ENCODE data around the gene CHMP6.

CHMP6 gene

DNA sequence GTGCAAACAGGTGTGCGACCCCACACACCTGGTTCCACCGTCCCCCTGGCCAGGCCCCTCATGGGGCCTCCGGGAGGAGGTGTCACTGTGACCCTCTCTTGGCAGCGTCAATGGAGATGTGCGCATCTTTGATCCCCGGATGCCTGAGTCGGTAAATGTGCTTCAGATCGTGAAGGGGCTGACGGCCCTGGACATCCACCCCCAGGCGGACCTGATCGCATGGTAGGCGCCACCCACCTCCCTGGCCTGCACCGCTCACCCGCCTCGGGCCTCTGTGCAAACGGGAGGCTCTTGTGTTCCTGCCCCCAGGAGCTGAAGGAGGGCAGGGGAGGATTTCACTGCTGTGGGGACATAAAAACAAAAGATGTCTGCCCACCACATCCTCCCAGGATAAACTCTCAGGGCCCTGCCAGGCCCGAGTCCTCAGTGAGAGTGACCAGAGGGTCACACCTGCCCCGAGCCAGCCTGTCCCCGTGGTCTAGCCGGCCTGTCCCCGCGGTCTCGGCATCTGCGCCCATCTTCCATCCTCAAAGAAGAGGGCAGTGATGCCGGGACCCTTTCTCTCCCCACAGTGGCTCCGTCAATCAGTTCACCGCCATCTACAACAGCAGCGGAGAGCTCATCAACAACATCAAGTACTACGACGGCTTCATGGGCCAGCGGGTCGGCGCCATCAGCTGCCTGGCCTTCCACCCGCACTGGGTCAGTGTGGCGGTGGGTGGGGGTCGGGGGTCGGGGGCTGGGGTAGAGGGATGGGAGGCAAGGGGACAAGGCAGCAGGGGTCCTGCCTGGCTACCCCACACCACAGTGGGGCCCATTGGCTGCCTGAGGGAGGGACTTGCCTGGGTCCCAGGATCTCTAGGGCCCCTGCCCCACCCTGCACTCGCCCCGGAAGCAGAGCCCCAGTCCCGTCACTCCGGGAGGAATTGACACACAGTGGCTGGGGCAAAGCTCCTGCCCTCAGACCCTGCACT, 29.0 kb upstream of the CHMP6 start:
- no peak for TF ChIP-seq ZNF274 (IDR thresholded peaks at IDR 0.05; ENCODE audit: low read depth, low read length)
- H3K4me3 ChIP-seq (ENCODE audit: low read length): no peak overlapping the region

DNA sequence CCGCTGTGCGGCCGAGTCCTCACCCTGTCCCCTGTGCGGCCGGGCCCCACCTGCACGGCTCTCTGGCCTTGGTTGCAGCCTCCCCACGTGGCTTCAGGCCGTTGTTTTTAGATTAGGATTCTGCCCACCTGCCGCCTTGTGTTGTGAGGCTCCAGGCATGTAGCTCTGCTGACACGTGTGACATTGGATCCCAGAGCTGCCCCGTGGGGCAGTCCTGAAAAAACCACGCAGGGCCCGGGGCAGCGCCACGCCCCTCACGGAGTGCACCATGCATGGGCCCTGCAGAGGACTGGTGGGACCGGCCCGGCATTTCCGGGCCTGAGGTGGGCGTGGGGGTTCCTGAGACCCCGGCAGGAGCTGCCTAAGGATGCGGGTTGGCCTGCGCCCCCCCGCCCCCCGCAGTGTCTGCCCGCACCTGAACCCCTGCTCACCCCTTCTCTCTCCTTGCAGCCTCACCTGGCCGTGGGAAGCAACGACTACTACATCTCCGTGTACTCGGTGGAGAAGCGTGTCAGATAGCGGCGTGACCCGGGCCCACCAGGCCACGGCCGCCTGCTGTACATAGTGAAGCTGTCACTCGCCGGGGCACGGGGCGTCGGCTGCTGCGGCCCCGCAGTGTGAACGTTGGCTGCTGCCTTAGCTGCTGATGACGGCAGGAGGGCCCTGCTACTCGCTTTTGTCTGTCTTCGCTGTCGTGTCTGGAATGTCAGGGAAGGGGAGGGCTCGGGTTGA, 27.7 kb upstream of the CHMP6 start:
- no peak for TF ChIP-seq ZNF274 (IDR thresholded peaks at IDR 0.05; ENCODE audit: low read depth, low read length)
- no peak overlapping the region for H3K4me3 ChIP-seq (ENCODE audit: low read length)

DNA sequence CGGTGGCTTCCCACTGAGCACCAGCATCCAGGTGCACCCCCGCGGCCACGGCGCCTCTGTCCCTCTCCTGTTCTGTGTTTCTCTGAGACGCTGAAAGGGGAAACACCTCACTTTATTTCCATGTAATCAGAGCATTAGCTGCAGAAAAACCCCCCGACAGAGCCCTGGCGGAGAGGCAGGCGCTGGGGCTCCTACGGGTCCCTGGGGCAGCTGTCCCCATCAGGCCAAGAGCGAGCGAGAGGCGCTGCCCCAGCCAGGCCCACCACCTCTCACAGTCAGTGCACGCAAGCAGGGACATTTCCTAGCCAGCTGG, 27.1 kb upstream of the CHMP6 start:
- H3K4me3 ChIP-seq (ENCODE audit: low read length): no peak overlapping the region
- no peak for TF ChIP-seq ZNF274 (IDR thresholded peaks at IDR 0.05; ENCODE audit: low read depth, low read length)

GRCh38 chr17:80964859-80965580, 26.6 kb upstream of the CHMP6 start:
- no peak for TF ChIP-seq ZNF274 (IDR thresholded peaks at IDR 0.05; ENCODE audit: low read depth, low read length)
- no peak overlapping the region for H3K4me3 ChIP-seq (ENCODE audit: low read length)

DNA sequence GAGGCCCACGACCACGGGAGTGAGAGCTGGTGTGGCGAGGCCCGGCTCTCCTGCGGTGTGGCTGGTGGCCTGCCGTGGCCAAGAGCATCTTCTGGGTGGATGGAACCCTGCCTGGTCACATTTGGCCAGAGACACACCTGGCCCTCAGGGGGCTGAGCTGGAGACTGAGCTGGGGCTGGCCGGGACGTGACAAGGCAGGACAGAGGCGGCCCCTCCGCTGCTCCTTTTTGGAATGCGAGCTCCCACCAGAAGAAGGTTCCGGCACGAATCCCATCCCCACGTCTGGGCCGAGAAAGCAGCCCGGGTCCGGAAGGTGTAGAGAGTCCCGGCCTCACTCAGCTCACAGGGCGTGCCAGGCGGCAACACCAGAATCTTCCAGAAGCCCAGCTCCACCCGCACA, 26.0 kb upstream of the CHMP6 start:
- no peak overlapping the region for H3K4me3 ChIP-seq (ENCODE audit: low read length)
- no peak for TF ChIP-seq ZNF274 (IDR thresholded peaks at IDR 0.05; ENCODE audit: low read depth, low read length)

DNA sequence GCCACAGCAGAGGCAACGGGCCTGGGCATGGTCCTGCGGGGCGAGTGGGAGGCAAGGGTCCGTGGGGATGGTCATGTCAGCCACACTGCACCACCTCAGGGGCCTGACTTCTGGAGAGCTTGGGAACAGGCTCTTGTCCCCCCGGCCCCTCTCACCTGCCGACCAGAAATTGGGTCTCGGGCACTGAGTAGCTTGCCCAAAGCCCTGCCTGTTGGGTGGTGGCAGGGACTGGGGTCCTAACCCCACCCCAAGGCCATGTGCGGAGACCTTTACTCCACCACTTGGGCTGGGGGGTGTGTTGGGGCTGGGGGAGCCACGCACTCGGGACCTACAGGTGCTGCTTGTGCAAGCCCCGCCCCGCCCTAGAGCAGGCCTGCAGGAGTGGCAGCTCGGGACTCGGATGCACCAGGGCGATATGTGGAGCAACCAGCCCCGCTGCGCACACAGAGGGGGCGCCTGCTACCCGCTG, 24.2 kb upstream of the CHMP6 start:
- TF ChIP-seq ZNF274 (IDR thresholded peaks at IDR 0.05; ENCODE audit: low read depth, low read length): no peak
- H3K4me3 ChIP-seq (ENCODE audit: low read length): no peak overlapping the region

GRCh38 chr17:80968602-80969029, 23.0 kb upstream of the CHMP6 start:
- no peak for TF ChIP-seq ZNF274 (IDR thresholded peaks at IDR 0.05; ENCODE audit: low read depth, low read length)
- no peak overlapping the region for H3K4me3 ChIP-seq (ENCODE audit: low read length)

GRCh38 chr17:80969030-80969673, 22.5 kb upstream of the CHMP6 start:
- no peak overlapping the region for H3K4me3 ChIP-seq (ENCODE audit: low read length)
- no peak for TF ChIP-seq ZNF274 (IDR thresholded peaks at IDR 0.05; ENCODE audit: low read depth, low read length)

GRCh38 chr17:80969674-80970043, 22.0 kb upstream of the CHMP6 start:
- no peak for TF ChIP-seq ZNF274 (IDR thresholded peaks at IDR 0.05; ENCODE audit: low read depth, low read length)
- no peak overlapping the region for H3K4me3 ChIP-seq (ENCODE audit: low read length)

- no peak for TF ChIP-seq ZNF274 (IDR thresholded peaks at IDR 0.05; ENCODE audit: low read depth, low read length)
- H3K4me3 ChIP-seq (ENCODE audit: low read length): no peak overlapping the region
Observed at GRCh38 chr17:80970044-80970761, 21.4 kb upstream of the CHMP6 start.

- no peak overlapping the region for H3K4me3 ChIP-seq (ENCODE audit: low read length)
- no peak for TF ChIP-seq ZNF274 (IDR thresholded peaks at IDR 0.05; ENCODE audit: low read depth, low read length)
Observed at GRCh38 chr17:80970762-80971703, 20.6 kb upstream of the CHMP6 start.

DNA sequence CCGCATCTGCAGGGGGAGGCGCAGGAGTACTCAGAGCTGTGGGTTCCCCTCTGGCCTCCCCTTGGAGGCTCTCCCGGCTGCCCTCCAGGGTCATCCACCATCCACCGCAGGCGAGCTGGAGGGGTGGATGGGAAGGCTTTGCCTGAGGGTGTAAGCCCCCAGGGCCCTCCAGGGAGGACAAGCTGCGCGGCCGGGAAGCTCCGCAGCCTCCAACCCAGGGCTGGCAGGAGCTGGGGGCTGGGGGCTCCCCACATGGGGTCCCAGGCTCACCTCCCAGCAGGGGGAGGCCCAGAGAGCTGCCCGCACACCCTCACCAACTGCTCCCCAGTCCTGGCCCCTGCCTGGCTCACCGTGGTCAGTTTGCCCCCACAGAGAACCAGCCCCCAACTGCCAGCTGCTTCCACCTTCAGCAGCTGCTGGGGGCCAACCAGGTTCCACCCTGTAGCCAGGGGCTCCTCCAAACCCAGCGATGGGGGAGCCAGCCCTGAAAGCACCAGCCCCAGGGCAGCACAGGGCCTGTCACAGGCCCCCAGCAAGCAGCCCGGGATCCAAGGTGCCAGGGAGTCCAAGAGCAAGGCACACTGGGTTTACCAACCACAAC, 19.8 kb upstream of the CHMP6 start:
- no peak for TF ChIP-seq ZNF274 (IDR thresholded peaks at IDR 0.05; ENCODE audit: low read depth, low read length)
- no peak overlapping the region for H3K4me3 ChIP-seq (ENCODE audit: low read length)
